ENCODE data around the gene ADAM10.
"Not testable (repeated sequence)": the region's sequence is repeated elsewhere in the genome, so short reads cannot be mapped to it uniquely, and the experiment has no call there.

ADAM10 gene

GRCh38 chr15:58749532-58750337 lies at the start of gene ADAM10:
ADAM10 (minus strand) TSS chr15:58749707; CDS start chr15:58749534, 173 bp downstream.
- peak; percentile 91 to 96 (median 94) for DNase-seq

- no peak for DNase-seq
These were observed 48.0 kb upstream of the ADAM10 start for GRCh38 chr15:58797505-58797904.

GRCh38 chr15:58795825-58796224 lies 46.3 kb upstream of the ADAM10 start:
- DNase-seq: no peak

- DNase-seq: no peak
These were observed 44.4 kb upstream of the ADAM10 start for GRCh38 chr15:58793862-58794261.

- no peak for DNase-seq
These were observed 38.7 kb upstream of the ADAM10 start for GRCh38 chr15:58788056-58788710.

- DNase-seq: no peak
These were observed 35.8 kb upstream of the ADAM10 start for GRCh38 chr15:58785355-58785754.

- no peak for DNase-seq
These were observed 30.0 kb upstream of the ADAM10 start for GRCh38 chr15:58779554-58779953.

GRCh38 chr15:58777107-58777506 lies 27.6 kb upstream of the ADAM10 start:
- no peak for DNase-seq

GRCh38 chr15:58775402-58775801 lies 25.9 kb upstream of the ADAM10 start:
- DNase-seq: no peak

- no peak for DNase-seq
These were observed 23.5 kb upstream of the ADAM10 start for GRCh38 chr15:58773024-58773423.

GRCh38 chr15:58771621-58772250 lies 22.2 kb upstream of the ADAM10 start:
- peak in 1 of 4 experiments; percentile 34 for DNase-seq

GRCh38 chr15:58770857-58771620 lies 21.5 kb upstream of the ADAM10 start, which contains the start of gene MINDY2:
MINDY2 (plus strand) TSS chr15:58771302; CDS start chr15:58771396, 94 bp downstream.
- peak; percentile 76 to 91 (median 80) for DNase-seq

- DNase-seq: no peak
These were observed 21.0 kb upstream of the ADAM10 start for GRCh38 chr15:58770519-58770856.

- not testable (repeated sequence) for DNase-seq
These were observed 19.1 kb upstream of the ADAM10 start for GRCh38 chr15:58768601-58769004.

- DNase-seq: no peak
These were observed 16.8 kb upstream of the ADAM10 start for GRCh38 chr15:58766290-58766689.

- DNase-seq: no peak
These were observed 15.0 kb upstream of the ADAM10 start for GRCh38 chr15:58764468-58764867.

- no peak for DNase-seq
These were observed 13.2 kb upstream of the ADAM10 start for GRCh38 chr15:58762731-58763130.

- no peak for DNase-seq
These were observed 12.8 kb upstream of the ADAM10 start for GRCh38 chr15:58762285-58762684.

GRCh38 chr15:58761010-58761388 lies 11.5 kb upstream of the ADAM10 start:
- DNase-seq: no peak

- no peak for DNase-seq
These were observed 11.0 kb upstream of the ADAM10 start for GRCh38 chr15:58760385-58761009.

- DNase-seq: no peak
These were observed 8.6 kb upstream of the ADAM10 start for GRCh38 chr15:58758141-58758540.

- no peak for DNase-seq
These were observed 6.4 kb upstream of the ADAM10 start for GRCh38 chr15:58755956-58756355.

GRCh38 chr15:58755350-58755749 lies 5.8 kb upstream of the ADAM10 start:
- no peak for DNase-seq
